IMR-90 (cell line): Measurements from ENCODE around the gene CALML3. TPM values are rescaled to one million over a fixed set of nuclear protein-coding genes. Genes with fewer than 3 reads are reported as not detected.

ENCODE experiments used
- ATAC-seq: fragments of 200-7000 bp; cut with Tn5 transposase; 2 replicates; pipeline ENCODE4 v1.9.1; 2020; ENCODE audit warnings: low read depth, mild to moderate bottlenecking, moderate library complexity
- BruUV-seq: library from RNA; stranded (reverse); fragments of 400-500 nt; replicated peaks from 2 replicates; lab custom pipeline; 2021; lab: Mats Ljungman, UMichigan
- CTCF ChIA-PET: fragments of 300-600 bp; formaldehyde crosslinking; extraction: SDS; loops from one replicate; lab custom pipeline; 2021; ENCODE audit warnings: antibody characterized with exemption; lab: Yijun Ruan, JAX
- POLR2A ChIA-PET: fragments of 300-600 bp; sonication (Branson Sonifier 250); formaldehyde crosslinking; loops from one replicate; lab custom pipeline; 2022; ENCODE audit warnings: antibody characterized with exemption; ENCODE audit not compliant: unreplicated experiment; lab: Charles Lee
- DNase-seq: peaks from one replicate; pipeline ENCODE4 v3.0.0; 2013
- H2AFZ ChIP-seq: replicated peaks from 2 replicates; pipeline ENCODE3; 2013; ENCODE audit warnings: low read length, mild to moderate bottlenecking; ENCODE audit not compliant: poor library complexity
- H2AK5ac ChIP-seq: 2 replicates; pipeline ENCODE4 v1.6.1; 2013; ENCODE audit warnings: low read depth, low read length, inconsistent platforms
- H2AK9ac ChIP-seq: replicated peaks from 2 replicates; pipeline ENCODE3; 2013; ENCODE audit warnings: mild to moderate bottlenecking, low read depth, low read length, moderate library complexity; ENCODE audit not compliant: poor library complexity
- H2BK120ac ChIP-seq: 2 replicates; pipeline ENCODE4 v1.6.1; 2013; ENCODE audit warnings: low read depth, low read length, inconsistent platforms
- H2BK15ac ChIP-seq: 3 replicates; pipeline ENCODE4 v1.6.1; 2013; ENCODE audit warnings: low read depth, low read length, inconsistent platforms
- H2BK20ac ChIP-seq: 2 replicates; pipeline ENCODE4 v1.6.1; 2013; ENCODE audit warnings: low read depth, mild to moderate bottlenecking, inconsistent platforms, low read length, moderate library complexity
- H2BK5ac ChIP-seq: 2 replicates; pipeline ENCODE4 v1.6.1; 2013; ENCODE audit warnings: mild to moderate bottlenecking, low read depth, low read length, inconsistent platforms; ENCODE audit not compliant: poor library complexity, severe bottlenecking
- H3K14ac ChIP-seq: replicated peaks from 2 replicates; pipeline ENCODE4 v1.6.1; 2013; ENCODE audit warnings: low read depth, low read length, inconsistent platforms
- H3K18ac ChIP-seq: 2 replicates; pipeline ENCODE4 v1.6.1; 2013; ENCODE audit warnings: low read depth, low read length, control low read depth
- H3K23ac ChIP-seq: 2 replicates; pipeline ENCODE4 v1.6.1; 2013; ENCODE audit warnings: low read depth, low read length, inconsistent platforms
- H3K27ac ChIP-seq: 2 replicates; pipeline ENCODE4 v1.5.1; 2013; ENCODE audit warnings: mild to moderate bottlenecking, control low read depth, low read length; ENCODE audit not compliant: insufficient read depth
- H3K27me3 ChIP-seq: 2 replicates; pipeline ENCODE4 v1.6.1; 2013; ENCODE audit warnings: low read length; ENCODE audit not compliant: control insufficient read depth, insufficient read depth
- H3K36me3 ChIP-seq: 2 replicates; pipeline ENCODE4 v1.6.1; 2013; ENCODE audit warnings: low read length, mixed read lengths; ENCODE audit not compliant: control insufficient read depth, insufficient read depth
- H3K4ac ChIP-seq: 2 replicates; pipeline ENCODE4 v1.6.1; 2013; ENCODE audit warnings: low read depth, low read length, inconsistent platforms
- H3K4me1 ChIP-seq: 2 replicates; pipeline ENCODE4 v1.6.1; 2013; ENCODE audit warnings: low read length, mixed read lengths; ENCODE audit not compliant: control insufficient read depth, insufficient read depth
- H3K4me2 ChIP-seq: 2 replicates; pipeline ENCODE4 v1.6.1; 2013; ENCODE audit warnings: low read depth, mild to moderate bottlenecking, control low read depth, low read length, moderate library complexity
- H3K4me3 ChIP-seq: 2 replicates; pipeline ENCODE4 v1.5.1; 2013; ENCODE audit warnings: low read depth, mild to moderate bottlenecking, control low read depth, low read length, moderate library complexity; ENCODE audit not compliant: insufficient read depth
- H3K56ac ChIP-seq: 2 replicates; pipeline ENCODE4 v1.6.1; 2013; ENCODE audit warnings: low read length, inconsistent platforms; ENCODE audit not compliant: insufficient read depth; ENCODE audit errors: extremely low read depth
- H3K79me1 ChIP-seq, 2 experiments: 2 replicates each; pipeline ENCODE4 v1.6.1; 2013; ENCODE audit warnings: low read length in 2 of 2, inconsistent platforms in 1 of 2, low read depth in 1 of 2
- H3K9ac ChIP-seq: 2 replicates; pipeline ENCODE4 v1.6.1; 2013; ENCODE audit warnings: low read depth, low read length, control low read depth
- H3K9me1 ChIP-seq: 2 replicates; pipeline ENCODE4 v1.6.1; 2013; ENCODE audit warnings: low read length, inconsistent platforms; ENCODE audit not compliant: insufficient read depth
- H3K9me3 ChIP-seq: 2 replicates; pipeline ENCODE4 v1.6.1; 2013; ENCODE audit warnings: low read length; ENCODE audit not compliant: control insufficient read depth, insufficient read depth
- H4K20me1 ChIP-seq: 2 replicates; pipeline ENCODE4 v1.6.1; 2013; ENCODE audit warnings: low read length, inconsistent platforms; ENCODE audit not compliant: insufficient read depth
- H4K5ac ChIP-seq: 2 replicates; pipeline ENCODE4 v1.6.1; 2013; ENCODE audit warnings: mild to moderate bottlenecking, low read depth, low read length, control low read depth
- H4K8ac ChIP-seq, 2 experiments: 2 replicates each; pipeline ENCODE4 v1.6.1; 2013; ENCODE audit warnings: low read depth in 2 of 2, low read length in 2 of 2, control low read depth in 1 of 2, inconsistent platforms in 1 of 2
- H4K91ac ChIP-seq: 2 replicates; pipeline ENCODE4 v1.6.1; 2013; ENCODE audit warnings: low read depth, low read length, inconsistent platforms; ENCODE audit not compliant: insufficient read depth
- FOS ChIP-seq: fragments of 150-350 bp; IDR thresholded peaks from 2 replicates; pipeline ENCODE4 v1.6.1; 2016; ENCODE audit warnings: low read depth, low read length
- RAD21 ChIP-seq: IDR thresholded peaks from 2 replicates; pipeline ENCODE4 v1.6.1; 2012; ENCODE audit warnings: low read length, improper control_type of control experiment
- SMC3 ChIP-seq: fragments of 150-350 bp; IDR thresholded peaks from 2 replicates; pipeline ENCODE4 v1.6.1; 2016; ENCODE audit warnings: low read depth, mild to moderate bottlenecking, antibody characterized with exemption, low read length, moderate library complexity
- WGBS, 2 experiments: methylation state at CpG; one replicate each; pipeline versions ENCODE4 v1.1.5 to v1.1.7; 2013; ENCODE audit warnings: missing lambda C conversion rate in 2 of 2; ENCODE audit not compliant: insufficient read length in 1 of 2; ENCODE audit errors: extremely low coverage in 2 of 2; 5-methylcytosine and 5-hydroxymethylcytosine counted together
- dilution Hi-C: fragments of 300-500 bp; cut with HindIII; formaldehyde crosslinking; loops from one replicate; pipeline ENCODE4 v1.14.3; 2018; ENCODE audit warnings: low sequenced_read_pairs; ENCODE audit not compliant: unreplicated experiment
- in situ Hi-C: fragments of 300-500 bp; cut with MboI; formaldehyde crosslinking; loops from 3 replicates; pipeline ENCODE4 v1.14.3; 2019; ENCODE audit warnings: low sequenced_read_pairs, inconsistent platforms, mixed read lengths
- intact Hi-C: fragments of 100-400 bp; cut with micrococcal nuclease; formaldehyde crosslinking; loops from 2 replicates; pipeline ENCODE4 v1.10.0; 2022
- polyA plus RNA-seq, 3 experiments: library from polyadenylated mRNA; depleted of rRNA; stranded (reverse); fragments of >200 nt; gene quantifications; 2 replicates each; pipeline ENCODE4 v1.2.3, GENCODE V29; 2012; ENCODE audit warnings: low replicate concordance in 1 of 3
- total RNA-seq: library from RNA; depleted of rRNA; stranded (reverse); fragments of >200 nt; gene quantifications from 2 replicates; pipeline ENCODE4 v1.2.3, GENCODE V29; 2012

CALML3 gene
- total and polyA plus RNA-seq, 2 of the 4 experiments (the other 2 are of a cell fraction), result not detected

DNA sequence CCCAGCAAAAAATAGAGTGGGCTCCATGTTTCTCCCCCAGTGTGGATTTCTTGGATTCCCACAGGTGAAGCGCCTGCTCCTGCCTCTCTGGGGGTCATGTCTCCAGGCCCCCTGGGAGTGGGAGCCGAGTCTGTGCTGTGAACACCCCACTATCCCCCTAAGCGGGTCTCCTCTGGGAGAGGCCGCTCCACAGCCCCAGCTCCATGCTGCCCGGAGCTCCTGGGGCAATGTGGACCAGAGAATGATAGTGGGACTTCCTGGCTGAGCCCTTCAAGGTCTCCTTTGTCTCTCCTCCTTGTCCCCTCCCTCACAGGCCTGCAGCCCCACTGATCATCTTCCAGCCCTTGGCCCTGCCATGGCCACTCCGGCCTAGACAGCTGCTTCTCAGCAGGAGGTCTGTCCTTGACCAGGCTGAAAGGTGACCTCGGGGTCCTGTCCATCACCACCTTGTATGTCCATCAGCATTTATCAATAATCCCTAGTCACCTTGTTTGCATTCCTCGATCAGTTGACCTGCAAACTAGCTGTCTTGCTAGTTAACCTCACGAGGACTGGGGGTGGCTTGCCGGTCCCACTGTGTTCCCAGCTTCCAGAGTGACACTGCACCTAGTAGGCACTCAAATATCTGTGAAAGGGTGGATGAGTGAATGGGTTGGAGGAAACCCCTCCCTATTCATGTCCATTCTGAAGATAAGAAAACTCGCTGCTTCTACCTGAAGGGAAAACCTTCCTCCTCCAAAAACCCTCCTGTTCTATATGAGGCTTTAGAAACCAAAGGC is 776 bp upstream of the CALML3 start:
- H3K4me2 ChIP-seq, result no peak overlapping the region
- H4K8ac ChIP-seq, result no peak overlapping the region
- H3K14ac ChIP-seq, result no peak overlapping the region
- no peaks in the 10 kb centered on the region for H3K9me1 ChIP-seq
- intact Hi-C loops, result loop anchor here (5.0 kb wide), 1 partner anchor 57 kb away; no protein-coding TSS in a partner anchor
- no peaks in the 10 kb centered on the region for H4K20me1 ChIP-seq
- H4K5ac ChIP-seq, result no peak overlapping the region
- H3K79me1 ChIP-seq, result no peaks in the 10 kb centered on the region
- H2BK20ac ChIP-seq, result no peak overlapping the region
- WGBS, 2 experiments, result 69% methylated on average over 2 of the region's 11 CpGs; no CpG with 5 or more reads in 1 of the 2 experiments
- in situ Hi-C loops, result no loop called here
- BruUV-seq, result no TSS peak
- no peak overlapping the region for H2BK15ac ChIP-seq
- no peaks in the 10 kb centered on the region for H3K4me1 ChIP-seq
- no peak overlapping the region for H4K91ac ChIP-seq
- peaks cover 5% of the 10 kb centered on the region for H3K27me3 ChIP-seq
- H3K36me3 ChIP-seq, result no peaks in the 10 kb centered on the region
- no peak overlapping the region for H3K4ac ChIP-seq
- no peak overlapping the region for H2BK120ac ChIP-seq
- H3K18ac ChIP-seq, result no peak overlapping the region
- no peak for TF ChIP-seq RAD21
- no peak for TF ChIP-seq FOS
- no peak for TF ChIP-seq SMC3
- no peak overlapping the region for H2AK9ac ChIP-seq
- ChIA-PET CTCF (no interaction called here), POLR2A (no interaction called here)
- no peaks in the 10 kb centered on the region for H3K9me3 ChIP-seq
- no peak overlapping the region for H3K9ac ChIP-seq
- H3K23ac ChIP-seq, result no peak overlapping the region
- DNase-seq (no peak), ATAC-seq (no peak)
- H2AFZ ChIP-seq, result no peak overlapping the region
- dilution Hi-C loops, result no loop called here
- no peak overlapping the region for H3K4me3 ChIP-seq
- no peak overlapping the region for H2AK5ac ChIP-seq
- H2BK5ac ChIP-seq, result no peak overlapping the region
- no peak overlapping the region for H3K27ac ChIP-seq
- H3K56ac ChIP-seq, result no peak overlapping the region
